ENCODE data around the gene C1D.
"Not testable (repeated sequence)": the region's sequence is repeated elsewhere in the genome, so short reads cannot be mapped to it uniquely, and the experiment has no call there.

C1D gene

GRCh38 chr2:68093634-68094033, 30.8 kb upstream of the C1D start:
- no peaks in the 10 kb centered on the region for H3K36me3 ChIP-seq (ENCODE audit: control insufficient read depth, insufficient read depth, low read length)
- H3K9me3 ChIP-seq (ENCODE audit: control insufficient read depth, insufficient read depth, low read length) = no peaks in the 10 kb centered on the region
- H3K4me1 ChIP-seq (ENCODE audit: control insufficient read depth, insufficient read depth, low read length) = peaks cover 2% of the 10 kb centered on the region
- no peaks in the 10 kb centered on the region for H3K27me3 ChIP-seq (ENCODE audit: control insufficient read depth, insufficient read depth, low read length)
- no peak overlapping the region for H3K9ac ChIP-seq (ENCODE audit: low read depth, low read length)
- no peak overlapping the region for H3K4me3 ChIP-seq (ENCODE audit: low read depth, low read length)

GRCh38 chr2:68091439-68092034, 28.7 kb upstream of the C1D start:
- H3K9me3 ChIP-seq (ENCODE audit: control insufficient read depth, insufficient read depth, low read length) = no peaks in the 10 kb centered on the region

GRCh38 chr2:68089961-68090360, 27.2 kb upstream of the C1D start:
- Histone ChIP-seq H3K27me3 (ENCODE audit: control insufficient read depth, insufficient read depth, low read length) (no peaks in the 10 kb centered on the region), H3K4me3 (ENCODE audit: low read depth, low read length) (no peak overlapping the region), H3K9ac (ENCODE audit: low read depth, low read length) (no peak overlapping the region), H3K9me3 (ENCODE audit: control insufficient read depth, insufficient read depth, low read length) (no peaks in the 10 kb centered on the region), H3K36me3 (ENCODE audit: control insufficient read depth, insufficient read depth, low read length) (no peaks in the 10 kb centered on the region), H3K4me1 (ENCODE audit: control insufficient read depth, insufficient read depth, low read length) (peaks cover 5% of the 10 kb centered on the region)

More at GRCh38 chr2:68091439-68092034, 28.7 kb upstream of the C1D start:
- H3K4me1 ChIP-seq (ENCODE audit: control insufficient read depth, insufficient read depth, low read length) = peaks cover 5% of the 10 kb centered on the region
- H3K9ac ChIP-seq (ENCODE audit: low read depth, low read length) = no peak overlapping the region
- H3K27me3 ChIP-seq (ENCODE audit: control insufficient read depth, insufficient read depth, low read length) = no peaks in the 10 kb centered on the region
- no peaks in the 10 kb centered on the region for H3K36me3 ChIP-seq (ENCODE audit: control insufficient read depth, insufficient read depth, low read length)
- no peak overlapping the region for H3K4me3 ChIP-seq (ENCODE audit: low read depth, low read length)

- H3K36me3 ChIP-seq (ENCODE audit: control insufficient read depth, insufficient read depth, low read length) = no peaks in the 10 kb centered on the region
- no peaks in the 10 kb centered on the region for H3K9me3 ChIP-seq (ENCODE audit: control insufficient read depth, insufficient read depth, low read length)
- peaks cover 5% of the 10 kb centered on the region for H3K4me1 ChIP-seq (ENCODE audit: control insufficient read depth, insufficient read depth, low read length)
- H3K9ac ChIP-seq (ENCODE audit: low read depth, low read length) = no peak overlapping the region
- no peaks in the 10 kb centered on the region for H3K27me3 ChIP-seq (ENCODE audit: control insufficient read depth, insufficient read depth, low read length)
- no peak overlapping the region for H3K4me3 ChIP-seq (ENCODE audit: low read depth, low read length)
These were observed 26.1 kb upstream of the C1D start for GRCh38 chr2:68088940-68089339.

- Histone ChIP-seq H3K36me3 (ENCODE audit: control insufficient read depth, insufficient read depth, low read length) (no peaks in the 10 kb centered on the region), H3K4me3 (ENCODE audit: low read depth, low read length) (no peak overlapping the region), H3K9ac (ENCODE audit: low read depth, low read length) (no peak overlapping the region), H3K4me1 (ENCODE audit: control insufficient read depth, insufficient read depth, low read length) (peaks cover 5% of the 10 kb centered on the region), H3K9me3 (ENCODE audit: control insufficient read depth, insufficient read depth, low read length) (no peaks in the 10 kb centered on the region), H3K27me3 (ENCODE audit: control insufficient read depth, insufficient read depth, low read length) (no peaks in the 10 kb centered on the region)
These were observed 23.4 kb upstream of the C1D start for GRCh38 chr2:68086166-68086565.

GRCh38 chr2:68083346-68083745, 20.5 kb upstream of the C1D start:
- H3K4me1 ChIP-seq (ENCODE audit: control insufficient read depth, insufficient read depth, low read length) = peaks cover 4% of the 10 kb centered on the region
- H3K4me3 ChIP-seq (ENCODE audit: low read depth, low read length) = no peak overlapping the region
- no peaks in the 10 kb centered on the region for H3K9me3 ChIP-seq (ENCODE audit: control insufficient read depth, insufficient read depth, low read length)
- H3K36me3 ChIP-seq (ENCODE audit: control insufficient read depth, insufficient read depth, low read length) = no peaks in the 10 kb centered on the region
- H3K27me3 ChIP-seq (ENCODE audit: control insufficient read depth, insufficient read depth, low read length) = no peaks in the 10 kb centered on the region
- H3K9ac ChIP-seq (ENCODE audit: low read depth, low read length) = no peak overlapping the region

GRCh38 chr2:68074050-68074449, 11.2 kb upstream of the C1D start:
- H3K9ac ChIP-seq (ENCODE audit: low read depth, low read length) = no peak overlapping the region
- H3K4me1 ChIP-seq (ENCODE audit: control insufficient read depth, insufficient read depth, low read length) = no peaks in the 10 kb centered on the region
- no peaks in the 10 kb centered on the region for H3K27me3 ChIP-seq (ENCODE audit: control insufficient read depth, insufficient read depth, low read length)
- H3K9me3 ChIP-seq (ENCODE audit: control insufficient read depth, insufficient read depth, low read length) = no peaks in the 10 kb centered on the region
- no peak overlapping the region for H3K4me3 ChIP-seq (ENCODE audit: low read depth, low read length)
- H3K36me3 ChIP-seq (ENCODE audit: control insufficient read depth, insufficient read depth, low read length) = no peaks in the 10 kb centered on the region

- H3K4me1 ChIP-seq (ENCODE audit: control insufficient read depth, insufficient read depth, low read length); H3K9me3 ChIP-seq (ENCODE audit: control insufficient read depth, insufficient read depth, low read length); H3K36me3 ChIP-seq (ENCODE audit: control insufficient read depth, insufficient read depth, low read length); H3K9ac ChIP-seq (ENCODE audit: low read depth, low read length); H3K27me3 ChIP-seq (ENCODE audit: control insufficient read depth, insufficient read depth, low read length): not testable (repeated sequence)
- H3K4me3 ChIP-seq (ENCODE audit: low read depth, low read length) = peak overlapping the region; percentile 100
These were observed 1.2 kb upstream of the C1D start for GRCh38 chr2:68063797-68064646.

GRCh38 chr2:68060652-68061051, 2.2 kb downstream of the C1D start:
- no peaks in the 10 kb centered on the region for H3K27me3 ChIP-seq (ENCODE audit: control insufficient read depth, insufficient read depth, low read length)
- H3K36me3 ChIP-seq (ENCODE audit: control insufficient read depth, insufficient read depth, low read length) = no peaks in the 10 kb centered on the region
- no peak overlapping the region for H3K9ac ChIP-seq (ENCODE audit: low read depth, low read length)
- H3K9me3 ChIP-seq (ENCODE audit: control insufficient read depth, insufficient read depth, low read length) = no peaks in the 10 kb centered on the region
- no peaks in the 10 kb centered on the region for H3K4me1 ChIP-seq (ENCODE audit: control insufficient read depth, insufficient read depth, low read length)
- H3K4me3 ChIP-seq (ENCODE audit: low read depth, low read length) = no peak overlapping the region

GRCh38 chr2:68059784-68060525, 2.8 kb downstream of the C1D start:
- Histone ChIP-seq H3K9ac (ENCODE audit: low read depth, low read length) (no peak overlapping the region), H3K4me1 (ENCODE audit: control insufficient read depth, insufficient read depth, low read length) (no peaks in the 10 kb centered on the region)

GRCh38 chr2:68057658-68058396, 5.0 kb downstream of the C1D start:
- Histone ChIP-seq H3K9ac (ENCODE audit: low read depth, low read length) (no peak overlapping the region), H3K4me3 (ENCODE audit: low read depth, low read length) (no peak overlapping the region), H3K4me1 (ENCODE audit: control insufficient read depth, insufficient read depth, low read length) (no peaks in the 10 kb centered on the region), H3K9me3 (ENCODE audit: control insufficient read depth, insufficient read depth, low read length) (no peaks in the 10 kb centered on the region), H3K27me3 (ENCODE audit: control insufficient read depth, insufficient read depth, low read length) (no peaks in the 10 kb centered on the region), H3K36me3 (ENCODE audit: control insufficient read depth, insufficient read depth, low read length) (no peaks in the 10 kb centered on the region)

More at GRCh38 chr2:68059784-68060525, 2.8 kb downstream of the C1D start:
- Histone ChIP-seq H3K4me3 (ENCODE audit: low read depth, low read length) (no peak overlapping the region), H3K9me3 (ENCODE audit: control insufficient read depth, insufficient read depth, low read length) (no peaks in the 10 kb centered on the region), H3K36me3 (ENCODE audit: control insufficient read depth, insufficient read depth, low read length) (no peaks in the 10 kb centered on the region), H3K27me3 (ENCODE audit: control insufficient read depth, insufficient read depth, low read length) (no peaks in the 10 kb centered on the region)
